Measurements from ENCODE around the gene ATP7B.
"Not testable (repeated sequence)": the region's sequence is repeated elsewhere in the genome, so short reads cannot be mapped to it uniquely, and the experiment has no call there.

The ATP7B gene

GRCh38 chr13:51925865-51926527 is 85.3 kb downstream of the ATP7B start:
- in situ Hi-C loops (cut with MboI; ENCODE audit: low sequenced_read_pairs): no loop called here

GRCh38 chr13:51924756-51925544 is 86.3 kb downstream of the ATP7B start:
- in situ Hi-C loops (cut with MboI; ENCODE audit: low sequenced_read_pairs): no loop called here

DNA sequence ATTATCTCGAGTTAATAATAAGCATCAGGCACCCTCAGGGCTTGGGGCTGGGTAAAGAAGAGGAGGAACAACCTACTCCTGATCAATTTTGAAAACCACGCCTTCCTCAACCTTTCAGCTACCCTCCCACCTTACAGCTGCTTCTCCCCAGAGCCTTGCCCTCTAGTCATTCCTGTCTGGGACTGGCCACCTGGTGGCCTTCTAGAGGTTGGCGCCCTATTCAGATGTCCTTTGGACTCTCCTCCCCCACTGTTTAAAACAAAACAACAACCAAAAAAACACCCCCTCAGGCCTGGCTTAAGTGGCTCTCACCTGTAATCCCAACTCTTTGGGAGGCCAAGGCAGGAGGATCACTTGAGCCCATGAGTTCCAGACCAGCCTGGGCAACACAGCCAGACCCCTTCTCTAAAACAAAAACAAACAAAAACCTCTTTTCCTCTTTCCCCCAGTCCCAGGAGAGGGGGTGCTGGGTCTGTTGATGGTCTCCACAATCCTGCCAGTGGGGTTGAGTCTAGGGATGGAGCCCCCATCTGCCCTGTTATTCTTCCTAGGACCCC is 87.2 kb downstream of the ATP7B start:
- in situ Hi-C loops (cut with MboI; ENCODE audit: low sequenced_read_pairs): no loop called here

DNA sequence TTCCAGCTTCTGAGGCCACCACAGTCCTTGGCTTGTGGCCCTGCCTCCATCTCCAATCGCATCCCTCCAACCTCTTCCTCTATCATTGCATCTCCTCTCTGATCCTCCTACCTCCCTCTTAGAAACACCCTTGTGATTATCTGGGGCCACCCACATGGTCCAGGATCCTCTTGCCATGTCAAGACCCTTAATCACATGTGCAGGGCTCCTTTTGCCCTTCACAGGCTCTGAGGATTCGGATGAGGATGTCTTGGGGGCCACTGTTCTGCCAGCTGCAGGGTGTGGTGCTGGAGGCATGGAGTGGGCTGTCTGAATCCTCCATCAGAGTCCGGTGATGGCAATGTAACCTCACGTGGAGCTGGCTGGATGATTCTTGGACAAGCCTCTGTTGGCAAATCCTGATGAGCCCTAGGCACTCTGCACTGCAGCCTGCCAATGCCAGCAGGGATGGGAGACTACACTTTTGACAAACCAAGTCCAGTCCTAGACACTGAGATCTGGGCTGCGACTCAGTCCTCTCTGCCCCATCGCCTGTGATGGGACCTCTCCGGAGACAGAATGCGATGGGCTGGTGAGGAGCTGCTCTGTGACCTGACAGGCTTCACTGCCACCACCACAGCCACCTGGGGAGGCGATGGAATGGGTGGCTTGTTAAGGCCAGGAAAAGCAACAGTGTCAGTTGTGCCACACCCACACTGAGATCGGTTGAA is 88.3 kb downstream of the ATP7B start:
- in situ Hi-C loops (cut with MboI; ENCODE audit: low sequenced_read_pairs): no loop called here

GRCh38 chr13:51921790-51922740 is 89.2 kb downstream of the ATP7B start:
- in situ Hi-C loops (cut with MboI; ENCODE audit: low sequenced_read_pairs): no loop called here

DNA sequence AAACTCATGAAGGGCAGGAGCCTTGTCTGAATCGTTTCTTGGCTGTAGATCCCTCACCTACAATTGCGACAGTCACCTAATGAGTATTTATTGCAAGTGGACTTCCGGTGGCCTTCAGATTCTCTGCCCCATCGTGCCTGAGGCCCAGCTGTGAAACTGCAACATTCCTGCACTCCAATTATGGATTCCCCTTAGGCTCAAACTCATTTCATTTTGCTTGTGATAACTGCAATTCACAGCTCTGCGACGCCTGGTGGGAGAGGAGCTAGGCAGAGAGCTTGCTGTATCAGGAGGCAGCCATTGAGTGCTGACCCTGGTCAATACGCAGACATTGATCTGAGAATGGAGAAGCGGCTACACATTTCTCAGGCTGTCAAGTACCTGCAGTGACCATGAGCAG is 90.5 kb downstream of the ATP7B start:
- in situ Hi-C loops (cut with MboI; ENCODE audit: low sequenced_read_pairs): no loop called here

- in situ Hi-C loops (cut with MboI; ENCODE audit: low sequenced_read_pairs): no loop called here
Measured at GRCh38 chr13:51920267-51920666, 91.0 kb downstream of the ATP7B start.

DNA sequence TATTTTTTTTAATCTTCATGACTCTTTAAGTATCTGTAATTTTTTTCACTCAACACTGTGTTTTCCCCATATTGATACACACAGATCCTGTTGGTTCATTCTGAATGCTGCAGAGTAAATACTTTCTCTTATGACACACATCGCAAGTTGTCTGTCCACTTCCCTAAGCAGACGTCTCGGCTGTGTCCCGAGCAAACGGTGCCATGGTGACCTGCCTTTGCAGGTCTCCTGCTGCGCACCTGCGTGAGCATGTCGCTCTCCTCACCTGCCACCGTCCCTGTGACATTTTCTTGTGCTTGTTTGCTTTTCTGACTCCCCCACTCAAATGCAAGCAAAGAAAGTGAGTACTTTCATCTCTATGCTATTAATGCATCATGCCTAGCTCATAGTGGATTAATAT is 91.7 kb downstream of the ATP7B start:
- in situ Hi-C loops (cut with MboI; ENCODE audit: low sequenced_read_pairs): no loop called here

- in situ Hi-C loops (cut with MboI; ENCODE audit: low sequenced_read_pairs): no loop called here
Measured at GRCh38 chr13:51916962-51917361, 94.3 kb downstream of the ATP7B start.

GRCh38 chr13:51916051-51916818 is 95.0 kb downstream of the ATP7B start:
- in situ Hi-C loops (cut with MboI; ENCODE audit: low sequenced_read_pairs): no loop called here

DNA sequence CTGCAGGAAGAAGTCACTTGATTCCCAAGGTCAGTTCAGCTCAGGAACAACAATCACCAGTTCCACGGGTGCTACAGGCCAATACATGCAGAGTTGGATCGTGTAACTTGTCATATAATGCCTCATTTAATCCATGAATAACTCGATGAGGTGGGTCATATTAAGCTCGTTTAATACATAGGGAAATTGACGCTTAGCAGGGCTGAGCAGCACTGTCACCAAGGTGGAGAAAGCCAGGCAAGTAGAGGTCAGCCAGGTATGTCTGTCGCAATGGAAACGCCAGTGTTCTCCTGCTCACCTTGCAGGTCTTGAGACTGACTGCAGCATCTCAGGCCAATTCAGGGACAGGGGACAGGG is 97.1 kb downstream of the ATP7B start:
- in situ Hi-C loops (cut with MboI; ENCODE audit: low sequenced_read_pairs): no loop called here

DNA sequence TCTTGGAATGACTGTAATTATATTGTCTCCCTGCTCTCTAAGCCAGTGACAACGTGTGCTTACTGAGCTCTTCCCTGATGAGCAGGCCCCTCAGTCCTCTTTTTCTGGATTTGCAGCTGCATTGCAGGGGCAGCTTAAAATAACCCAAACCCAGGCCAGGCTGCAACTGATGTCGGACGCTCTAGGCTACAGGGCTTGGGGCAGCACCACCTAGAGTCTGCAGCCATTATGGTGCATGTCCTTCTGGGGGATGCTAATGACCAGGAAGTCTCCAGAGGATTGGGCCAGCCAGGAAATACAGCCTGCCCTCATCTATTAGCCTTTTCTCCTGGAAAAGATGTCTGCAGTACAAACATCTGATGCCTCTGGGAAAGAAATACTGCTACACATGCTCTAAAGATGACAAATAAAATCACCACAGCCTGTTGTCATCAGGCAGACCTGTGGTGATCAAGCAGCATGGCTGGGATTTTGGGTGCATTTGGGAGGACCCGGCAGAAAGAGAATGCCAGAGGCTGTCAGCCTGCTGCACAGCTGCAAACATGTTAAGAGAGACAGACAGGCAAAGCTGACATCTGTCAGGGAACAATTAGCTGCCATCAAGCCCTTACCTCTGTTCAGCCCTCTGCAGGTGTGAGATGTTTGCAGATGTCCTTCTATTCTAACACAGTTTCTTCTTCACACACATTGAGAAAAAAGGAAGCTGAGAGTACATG is 97.7 kb downstream of the ATP7B start:
- in situ Hi-C loops (cut with MboI; ENCODE audit: low sequenced_read_pairs): no loop called here

- in situ Hi-C loops (cut with MboI; ENCODE audit: low sequenced_read_pairs): no loop called here
Measured at GRCh38 chr13:51912511-51913225, 98.6 kb downstream of the ATP7B start.

GRCh38 chr13:51912091-51912490 is 99.2 kb downstream of the ATP7B start:
- in situ Hi-C loops (cut with MboI; ENCODE audit: low sequenced_read_pairs): no loop called here

DNA sequence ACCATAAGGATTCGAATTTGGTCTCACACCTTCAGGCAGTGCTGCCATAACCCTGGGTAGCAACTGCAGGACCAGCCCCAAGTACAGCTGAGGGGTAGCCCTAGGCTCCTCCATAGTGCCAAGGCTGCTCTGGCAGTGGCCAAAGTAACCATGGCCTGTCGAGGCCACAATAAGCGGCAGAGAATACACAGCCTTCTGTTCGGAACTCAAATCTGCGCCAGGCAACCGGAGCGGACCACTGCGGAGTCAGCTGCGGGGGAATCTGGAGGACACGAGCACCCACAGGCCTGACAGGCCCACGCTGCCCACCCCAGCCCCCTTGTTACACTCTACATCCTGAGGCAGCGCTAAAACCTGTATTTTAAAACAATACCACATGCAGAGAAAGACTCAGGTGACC is 100.7 kb downstream of the ATP7B start:
- in situ Hi-C loops (cut with MboI; ENCODE audit: low sequenced_read_pairs): no loop called here

DNA sequence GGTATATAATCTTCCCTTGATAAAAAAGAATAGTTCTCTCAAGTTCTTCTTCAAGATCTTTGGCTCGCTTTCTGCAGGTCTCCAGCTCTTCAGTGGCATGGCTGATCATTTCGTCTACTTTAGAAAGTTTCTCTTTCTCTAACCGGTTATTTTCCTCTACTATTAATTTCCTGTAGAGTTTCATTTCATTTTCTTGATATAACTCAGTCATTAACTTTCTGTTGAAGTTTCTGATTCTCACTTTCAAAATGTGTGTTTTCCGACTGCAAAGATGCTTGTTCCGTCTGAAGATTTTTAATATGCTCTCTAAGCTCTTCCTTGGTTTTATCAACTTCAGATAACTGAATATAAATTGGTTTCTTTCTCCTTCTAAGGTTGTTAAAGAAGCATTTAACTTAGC is 102.0 kb downstream of the ATP7B start:
- in situ Hi-C loops (cut with MboI; ENCODE audit: low sequenced_read_pairs): not testable (repeated sequence)

DNA sequence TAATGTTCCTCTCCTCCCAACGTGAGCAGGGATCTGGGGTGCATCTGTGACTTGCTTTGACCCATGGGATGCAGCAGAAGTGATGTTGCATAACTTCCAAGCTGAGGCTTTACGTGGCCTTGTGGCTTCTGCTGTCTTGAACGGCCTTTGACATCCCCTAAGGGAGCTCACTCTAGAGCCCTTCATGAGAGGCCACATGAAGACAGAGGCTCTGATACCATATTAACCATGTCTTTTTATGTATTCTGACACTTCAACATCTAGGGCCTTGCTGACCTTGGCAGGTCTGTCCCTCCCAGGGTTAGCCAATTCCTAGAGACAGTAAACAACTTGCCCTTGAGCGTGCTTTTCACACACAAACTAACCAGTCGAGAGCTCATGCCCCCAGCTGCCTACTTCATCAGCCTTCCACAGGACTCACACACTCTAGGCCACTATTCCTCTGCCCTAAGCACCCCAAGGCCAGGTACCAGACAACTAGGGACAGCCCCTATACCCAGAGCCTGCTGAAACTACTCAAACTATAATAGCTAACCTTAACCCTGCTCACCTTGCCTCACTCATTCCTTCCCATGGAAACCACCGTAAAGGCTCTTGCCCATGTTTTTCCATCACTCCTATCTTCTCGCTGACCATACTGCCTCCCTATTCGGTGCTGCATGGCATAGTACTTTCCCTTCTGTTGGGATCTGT is 104.1 kb downstream of the ATP7B start:
- in situ Hi-C loops (cut with MboI; ENCODE audit: low sequenced_read_pairs): no loop called here

DNA sequence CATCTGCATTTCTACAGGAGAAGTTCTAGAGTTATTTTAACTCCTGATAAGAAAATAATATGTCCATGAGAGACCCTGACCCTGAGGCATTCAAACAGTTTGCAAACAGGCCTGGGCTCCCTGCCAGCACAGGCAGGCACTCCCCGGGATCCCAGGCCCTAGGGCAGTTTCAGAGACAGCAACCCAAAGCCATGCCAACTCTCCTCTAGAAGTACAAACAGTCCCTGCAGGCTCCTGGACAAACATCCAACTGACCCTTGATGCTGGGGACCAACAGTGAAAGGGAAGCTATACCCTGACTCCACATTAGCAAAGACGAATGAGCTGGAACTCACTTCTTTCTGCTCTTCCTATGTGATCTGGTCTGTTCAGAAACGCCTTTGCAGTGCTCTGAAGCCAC is 104.7 kb downstream of the ATP7B start:
- in situ Hi-C loops (cut with MboI; ENCODE audit: low sequenced_read_pairs): no loop called here

All from HL-60/S4 treated with retinoic acid at 250 ng/mL for 4 days and 3 days (cell line).